GM23248 (cell line): ENCODE data around the gene DDX39B. TPM values are rescaled to one million over a fixed set of nuclear protein-coding genes. Genes with fewer than 3 reads are reported as not detected.

Experiments used
- DNase-seq: peaks from one replicate; pipeline ENCODE4 v3.0.0-alpha.2; 2015
- H2AFZ ChIP-seq: fragments of 200-600 bp; sonication (generic); 2 replicates; pipeline ENCODE4 v1.6.1; 2016; ENCODE audit warnings: antibody characterized with exemption
- H3F3A ChIP-seq: fragments of 200-600 bp; sonication (generic); 2 replicates; pipeline ENCODE4 v1.6.1; 2016; ENCODE audit warnings: mild to moderate bottlenecking, antibody characterized with exemption, mixed run types; ENCODE audit not compliant: insufficient read depth
- H3K27ac ChIP-seq: fragments of 200-600 bp; sonication (generic); 2 replicates; pipeline ENCODE4 v1.5.1; 2016; ENCODE audit warnings: mild to moderate bottlenecking
- H3K27me3 ChIP-seq: fragments of 200-600 bp; sonication (generic); replicated peaks from 2 replicates; pipeline ENCODE4 v1.6.1; 2016; ENCODE audit warnings: mild to moderate bottlenecking; ENCODE audit not compliant: insufficient read depth
- H3K36me3 ChIP-seq: fragments of 200-600 bp; sonication (generic); 2 replicates; pipeline ENCODE4 v1.6.1; 2016; ENCODE audit warnings: low read depth, mild to moderate bottlenecking
- H3K4me1 ChIP-seq: fragments of 200-600 bp; sonication (generic); 2 replicates; pipeline ENCODE4 v1.6.1; 2016; ENCODE audit warnings: mild to moderate bottlenecking; ENCODE audit not compliant: insufficient read depth
- H3K4me2 ChIP-seq: fragments of 200-600 bp; sonication (generic); one replicate; pipeline ENCODE4 v1.6.1; 2016; ENCODE audit warnings: mild to moderate bottlenecking; ENCODE audit not compliant: unreplicated experiment
- H3K4me3 ChIP-seq: fragments of 200-600 bp; sonication (generic); 2 replicates; pipeline ENCODE4 v1.5.1; 2016; ENCODE audit warnings: mild to moderate bottlenecking
- H3K79me2 ChIP-seq: fragments of 200-600 bp; sonication (generic); 2 replicates; pipeline ENCODE4 v1.6.1; 2016; ENCODE audit warnings: mild to moderate bottlenecking; ENCODE audit not compliant: insufficient read depth
- H3K9ac ChIP-seq: fragments of 200-600 bp; sonication (generic); 2 replicates; pipeline ENCODE4 v1.6.1; 2016; ENCODE audit warnings: mild to moderate bottlenecking
- H3K9me2 ChIP-seq: fragments of 200-600 bp; sonication (generic); 2 replicates; pipeline ENCODE4 v1.6.1; 2016; ENCODE audit warnings: mixed run types, mild to moderate bottlenecking, moderate library complexity; ENCODE audit not compliant: insufficient read depth
- H3K9me3 ChIP-seq: fragments of 200-600 bp; sonication (generic); one replicate; pipeline ENCODE4 v1.6.1; 2017; ENCODE audit warnings: low read depth
- H4K20me1 ChIP-seq: fragments of 200-600 bp; sonication (generic); 2 replicates; pipeline ENCODE4 v1.6.0; 2016; ENCODE audit not compliant: insufficient read depth
- EZH2 ChIP-seq: fragments of 200-600 bp; sonication (generic); IDR thresholded peaks from 2 replicates; pipeline ENCODE4 v1.6.1; 2018; ENCODE audit warnings: antibody characterized with exemption, mild to moderate bottlenecking; ENCODE audit not compliant: insufficient read depth, poor library complexity, severe bottlenecking
- EZH2phosphoT487 ChIP-seq: fragments of 200-600 bp; sonication (generic); IDR thresholded peaks from 2 replicates; pipeline ENCODE4 v1.6.1; 2018; ENCODE audit warnings: antibody characterized with exemption, moderate library complexity, mild to moderate bottlenecking, low read depth; ENCODE audit not compliant: insufficient read depth
- WGBS, 2 experiments: methylation state at CpG; one replicate each; pipeline ENCODE4 v1.1.6; 2015 to 2017; ENCODE audit warnings: low lambda C conversion rate in 2 of 2, low coverage in 1 of 2; ENCODE audit errors: missing lambda C conversion rate in 2 of 2; 5-methylcytosine and 5-hydroxymethylcytosine counted together
- in situ Hi-C: fragments of 300-500 bp; cut with MboI; formaldehyde crosslinking; loops from 2 replicates; pipeline ENCODE4 v1.15.0; 2020
- polyA plus RNA-seq: library from polyadenylated mRNA; unstranded; fragments of >200 nt; fragmentation: Nextera tagmentation; extraction: Ambion mirVana; gene quantifications from 2 replicates; pipeline ENCODE4 v1.2.1, GENCODE V29; 2016
- total RNA-seq: library from RNA; depleted of rRNA; stranded (reverse); fragments of >200 nt; shearing (Covaris generic); gene quantifications from 2 replicates; pipeline ENCODE4 v1.2.3, GENCODE V29; 2014

DDX39B gene
- total and polyA plus RNA-seq, 2 experiments from 2014 or later: 197 to 415 TPM

- H3K9me2 ChIP-seq: no peaks in the 10 kb centered on the region
- no peak overlapping the region for H3K27ac ChIP-seq
- no peak overlapping the region for H3K4me3 ChIP-seq
- no peak for DNase-seq
- no peak overlapping the region for H2AFZ ChIP-seq
- H3K36me3 ChIP-seq: no peaks in the 10 kb centered on the region
- H3K9me3 ChIP-seq: no peaks in the 10 kb centered on the region
- H4K20me1 ChIP-seq: no peaks in the 10 kb centered on the region
- H3K4me1 ChIP-seq: no peaks in the 10 kb centered on the region
- TF ChIP-seq EZH2: no peak
- TF ChIP-seq EZH2phosphoT487: no peak
- 66 to 67% methylated on average over 9 of the region's 9 CpGs for WGBS, 2 experiments
- H3K9ac ChIP-seq: no peak overlapping the region
- H3K27me3 ChIP-seq: no peaks in the 10 kb centered on the region
- in situ Hi-C loops: no loop called here
- H3F3A ChIP-seq: no peaks in the 10 kb centered on the region
- H3K4me2 ChIP-seq: no peak overlapping the region
- H3K79me2 ChIP-seq: no peaks in the 10 kb centered on the region
Observed at GRCh38 chr6:31573239-31574105, 31.7 kb upstream of the DDX39B start.

- Histone ChIP-seq H3K4me3 (no peak within 1 kb of the TSS), H3K9ac (no peak within 1 kb of the TSS), H2AFZ (no peak within 1 kb of the TSS), H3F3A (no peaks in the 10 kb centered on the region), H3K27ac (no peak within 1 kb of the TSS), H3K4me2 (no peak within 1 kb of the TSS), H3K27me3 (no peaks in the 10 kb centered on the region), H3K9me3 (no peaks in the 10 kb centered on the region), H3K36me3 (no peaks in the 10 kb centered on the region), H3K79me2 (no peaks in the 10 kb centered on the region), H3K9me2 (no peaks in the 10 kb centered on the region), H4K20me1 (no peaks in the 10 kb centered on the region), H3K4me1 (no peaks in the 10 kb centered on the region)
- no peak for TF ChIP-seq EZH2
- no peak for TF ChIP-seq EZH2phosphoT487
- 73 to 87% methylated on average over 23 to 27 of the region's 27 CpGs for WGBS, 2 experiments
- in situ Hi-C loops: no loop called here
- DNase-seq: no peak
Observed at GRCh38 chr6:31572041-31572911, 30.5 kb upstream of the DDX39B start, which contains the start of gene LTA. TSS of gene LTA (plus strand) at chr6:31572289. CDS start at chr6:31572743, 454 bp downstream.

GRCh38 chr6:31569861-31570536 lies 28.2 kb upstream of the DDX39B start:
- WGBS, 2 experiments: 42 to 50% methylated on average over 1 of the region's 1 CpG
- no peak for TF ChIP-seq EZH2
- TF ChIP-seq EZH2phosphoT487: no peak
- in situ Hi-C loops: no loop called here

GRCh38 chr6:31568537-31568961 lies 26.7 kb upstream of the DDX39B start:
- Histone ChIP-seq H3K9ac (no peak overlapping the region), H2AFZ (no peak overlapping the region), H3K4me1 (peaks cover 3% of the 10 kb centered on the region), H3K27me3 (no peaks in the 10 kb centered on the region), H3K9me2 (no peaks in the 10 kb centered on the region), H3F3A (0 out of 2 replicates have a peak, but pooled peaks cover 4% of the 10 kb centered on the region), H3K36me3 (no peaks in the 10 kb centered on the region), H3K27ac (no peak overlapping the region), H3K4me2 (no peak overlapping the region), H4K20me1 (no peaks in the 10 kb centered on the region), H3K9me3 (no peaks in the 10 kb centered on the region), H3K4me3 (no peak overlapping the region), H3K79me2 (no peaks in the 10 kb centered on the region)
- in situ Hi-C loops: no loop called here
- no peak for DNase-seq
- 75 to 80% methylated on average over 3 of the region's 3 CpGs for WGBS, 2 experiments
- TF ChIP-seq EZH2: no peak
- TF ChIP-seq EZH2phosphoT487: no peak

More at GRCh38 chr6:31569861-31570536, 28.2 kb upstream of the DDX39B start:
- Histone ChIP-seq H2AFZ (no peak overlapping the region), H3K4me2 (no peak overlapping the region), H3K27me3 (no peaks in the 10 kb centered on the region), H3K9me2 (no peaks in the 10 kb centered on the region), H3K4me3 (no peak overlapping the region), H3K9ac (no peak overlapping the region), H4K20me1 (no peaks in the 10 kb centered on the region), H3K9me3 (no peaks in the 10 kb centered on the region), H3K36me3 (no peaks in the 10 kb centered on the region), H3K4me1 (no peaks in the 10 kb centered on the region), H3K79me2 (no peaks in the 10 kb centered on the region), H3F3A (no peaks in the 10 kb centered on the region), H3K27ac (no peak overlapping the region)
- no peak for DNase-seq
